Fibroblast of skin of left quadriceps (primary cell): ENCODE data around the gene ASB2.
A peak's percentile ranks its signal among the peaks of the same experiment; 100 is the strongest.

Source experiments
- DNase-seq, 2 experiments: peaks; one replicate each; pipeline ENCODE4 v3.0.0-alpha.2; 2013; ENCODE audit warnings: low read depth in 2 of 2

Gene ASB2

GRCh38 chr14:93902619-93903307 is 73.6 kb downstream of the ASB2 start:
- no peak for DNase-seq

- DNase-seq = no peak
Measured at GRCh38 chr14:93901813-93902212, 74.6 kb downstream of the ASB2 start.

DNA sequence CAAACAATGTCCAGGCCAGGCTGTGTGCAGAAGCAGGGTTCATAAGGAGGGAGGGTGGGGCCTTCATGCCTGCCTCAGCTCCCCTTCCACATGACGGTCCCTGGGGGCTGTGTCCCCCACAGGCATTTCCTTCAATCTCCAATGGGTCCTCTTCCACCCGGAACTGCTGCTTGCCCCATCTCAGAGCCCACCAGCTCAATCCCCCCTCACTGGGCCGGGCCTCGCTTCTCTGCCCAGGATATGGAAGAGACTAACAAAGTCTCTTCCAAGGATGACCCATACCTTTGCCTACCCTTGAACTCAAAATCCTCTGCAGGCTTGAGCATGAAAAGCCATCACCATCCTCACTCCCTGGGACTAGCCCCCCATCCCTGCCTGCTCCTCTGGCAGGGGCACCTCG is 77.6 kb downstream of the ASB2 start:
- DNase-seq = no peak

DNA sequence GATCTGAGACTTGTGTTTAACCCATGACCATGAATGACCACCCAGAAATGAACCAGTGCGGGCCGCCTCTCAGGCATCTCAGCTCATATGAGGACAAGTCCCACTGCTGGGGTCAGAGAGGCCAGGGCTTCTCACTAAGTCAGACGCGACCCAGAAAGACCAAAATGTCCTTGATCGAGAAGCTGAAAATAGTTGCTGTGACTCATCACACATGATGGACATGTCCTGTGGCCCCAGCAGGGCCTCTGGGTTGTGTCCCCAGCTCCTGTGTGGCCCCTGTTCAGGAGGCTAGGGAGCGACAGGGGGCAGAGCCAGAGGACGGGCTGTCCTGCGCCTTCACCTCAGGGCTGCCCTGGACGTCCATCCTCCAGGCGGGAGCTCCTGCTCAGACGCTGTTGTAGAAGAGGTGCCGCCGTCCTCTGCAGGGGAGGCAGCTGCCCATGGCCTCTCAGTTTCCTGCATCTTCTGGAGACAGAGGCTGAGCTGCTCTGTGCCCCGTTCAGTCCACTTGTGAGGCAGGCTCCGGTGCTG is 78.2 kb downstream of the ASB2 start:
- DNase-seq = no peak

DNA sequence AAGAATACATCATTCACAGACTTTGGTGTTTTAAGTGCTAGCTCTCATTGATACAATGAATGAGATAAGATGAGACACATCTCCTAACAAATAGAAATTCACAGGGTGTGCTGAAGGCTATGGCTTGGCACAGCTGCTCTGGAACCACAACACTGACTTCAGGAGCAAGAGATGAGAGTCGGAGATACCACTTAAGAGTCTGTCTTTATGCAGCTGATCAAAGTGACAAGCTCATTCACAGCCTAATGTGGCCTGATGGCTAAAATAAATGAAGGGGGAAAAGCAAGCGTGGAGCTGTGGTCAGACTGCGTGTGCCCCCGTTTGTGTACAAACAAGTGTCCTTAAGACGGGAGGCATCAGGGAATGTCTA is 78.9 kb downstream of the ASB2 start:
- DNase-seq = no peak

GRCh38 chr14:93895023-93895604 is 81.3 kb downstream of the ASB2 start:
- no peak for DNase-seq

DNA sequence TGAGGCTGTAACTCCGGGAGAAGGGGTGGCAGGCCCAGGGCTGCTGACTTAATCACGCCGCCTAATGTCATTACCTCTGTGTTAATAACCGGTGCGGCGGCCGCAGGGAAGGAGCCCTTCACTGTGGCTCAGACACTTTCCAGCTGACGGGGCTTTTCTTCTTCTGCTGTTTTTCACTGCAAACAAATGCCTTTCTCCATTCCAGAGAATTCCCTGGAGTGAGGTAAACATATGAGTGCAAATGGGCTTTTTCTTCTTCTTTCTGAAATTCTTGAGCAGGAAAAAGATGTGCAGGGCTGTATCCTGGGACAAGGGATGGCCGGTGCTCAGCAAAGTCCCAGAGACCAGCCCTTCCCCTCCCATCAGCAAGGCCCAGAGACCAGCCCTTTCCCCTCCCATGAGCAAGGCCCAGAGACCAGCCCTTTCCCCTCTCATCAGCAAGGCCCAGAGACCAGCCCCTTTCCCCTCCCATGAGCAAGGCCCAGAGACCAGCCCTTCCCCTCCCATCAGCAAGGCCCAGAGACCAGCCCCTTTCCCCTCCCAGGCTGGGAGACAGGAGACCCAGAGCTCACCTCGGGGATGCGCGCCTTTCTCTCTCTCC is 82.6 kb downstream of the ASB2 start:
- no peak for DNase-seq

DNA sequence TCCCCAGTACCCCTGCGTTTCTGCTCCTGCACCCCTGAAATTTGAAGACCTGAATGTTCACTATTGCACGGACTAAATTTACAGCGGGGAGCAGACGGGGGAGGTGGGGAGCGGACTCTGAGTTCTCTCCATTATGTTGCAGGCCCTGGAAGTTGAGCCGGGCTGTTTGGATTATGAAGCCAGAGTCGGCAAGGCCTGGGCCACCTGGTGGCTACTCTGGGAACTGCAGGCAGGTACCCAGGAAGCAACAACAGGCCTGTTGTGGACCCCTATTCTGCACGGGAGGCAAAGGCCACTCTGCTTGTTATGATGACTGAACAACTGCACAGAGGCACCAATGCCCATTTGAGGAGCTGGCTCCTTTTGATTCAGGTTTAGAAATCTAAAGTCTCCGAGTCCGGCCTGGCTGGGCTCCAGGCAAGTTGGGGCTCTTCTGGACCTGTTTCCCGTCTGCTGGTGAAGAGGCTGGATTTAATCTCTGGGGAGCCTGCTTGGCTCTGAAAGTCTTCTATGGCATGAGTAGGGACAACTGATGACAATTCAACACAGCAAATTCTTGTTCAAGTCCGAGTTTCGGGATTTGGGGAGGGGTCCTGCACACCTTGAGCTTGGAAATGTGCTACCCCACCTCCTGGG is 83.3 kb downstream of the ASB2 start:
- DNase-seq = peak; percentile 22 to 26

- DNase-seq = no peak
Measured at GRCh38 chr14:93892505-93892839, 83.9 kb downstream of the ASB2 start.

DNA sequence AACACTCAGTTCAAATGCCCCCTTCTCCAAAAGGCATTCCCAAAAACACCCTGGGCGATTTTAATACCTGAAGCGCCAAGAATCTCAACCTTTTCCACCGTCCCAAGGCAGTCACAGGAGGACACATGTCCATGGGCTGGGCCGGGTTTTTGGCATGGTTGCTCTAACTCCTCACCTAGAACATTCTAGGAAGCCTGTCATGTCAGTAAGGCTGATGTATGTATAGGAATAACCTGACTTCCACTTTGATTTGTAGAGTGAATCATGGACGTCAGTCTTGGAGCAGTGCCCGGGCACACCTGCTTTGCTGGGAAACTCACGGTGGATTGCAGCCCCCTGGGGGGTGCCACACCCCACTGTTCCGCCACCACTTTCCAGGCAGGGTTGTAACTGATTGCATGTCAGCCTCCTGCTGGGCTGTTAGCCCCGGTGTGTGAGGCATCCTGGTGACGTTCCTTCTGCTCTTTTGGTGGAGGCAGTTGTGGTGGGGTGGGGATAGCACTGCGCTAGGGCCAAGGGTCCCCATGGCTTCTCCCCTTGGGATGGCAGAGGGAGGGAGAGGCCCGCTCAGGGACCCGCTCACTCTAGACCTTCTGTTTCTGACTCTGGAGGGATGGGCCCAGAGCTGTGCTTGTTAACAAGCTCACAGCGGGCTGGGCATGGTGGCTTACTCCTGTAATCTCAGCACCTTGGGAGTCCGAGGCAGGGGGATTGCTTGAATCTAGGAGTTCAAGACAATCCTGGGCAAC is 84.4 kb downstream of the ASB2 start:
- DNase-seq = no peak

GRCh38 chr14:93889739-93890483 is 86.5 kb downstream of the ASB2 start:
- no peak for DNase-seq

DNA sequence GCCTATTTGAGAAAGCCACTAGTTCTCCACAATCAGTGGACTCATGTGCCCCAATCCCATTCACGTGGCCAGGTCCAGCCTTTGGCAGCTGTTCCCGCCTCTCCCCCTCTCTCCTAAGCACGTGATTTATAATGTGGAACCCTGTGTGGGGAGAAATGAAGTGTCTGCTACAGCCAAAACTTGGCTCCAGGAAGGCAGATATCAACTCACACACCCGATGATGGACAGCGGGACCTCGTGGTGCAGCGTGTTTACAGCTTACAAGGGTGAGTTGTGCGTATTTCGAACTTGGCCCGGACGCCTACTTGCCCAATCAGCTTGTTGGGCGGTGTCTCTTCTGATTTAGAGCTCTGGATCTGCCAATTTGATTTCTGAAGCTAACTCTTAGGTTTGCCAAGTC is 87.4 kb downstream of the ASB2 start:
- no peak for DNase-seq

- DNase-seq = no peak
Measured at GRCh38 chr14:93884950-93885349, 91.4 kb downstream of the ASB2 start.
